HCT116 (cell line): ENCODE measurements around the gene EIF3F. TPM values are rescaled to one million over a fixed set of nuclear protein-coding genes. Genes with fewer than 3 reads are reported as not detected.

ENCODE experiments used
- ATAC-seq: fragments of 200-7000 bp; cut with Tn5 transposase; 2 replicates; pipeline ENCODE4 v1.9.1; 2020; ENCODE audit warnings: mild to moderate bottlenecking, moderate library complexity
- BruUV-seq: library from RNA; stranded (reverse); fragments of 400-500 nt; replicated peaks from 2 replicates; lab custom pipeline; 2021; lab: Mats Ljungman, UMichigan
- CTCF ChIA-PET: fragments of 300-600 bp; sonication (Branson Sonifier 250); formaldehyde crosslinking; loops from one replicate; lab custom pipeline; 2021; ENCODE audit warnings: antibody characterized with exemption; lab: Charles Lee
- POLR2A ChIA-PET: fragments of 300-600, 350-600 bp; sonication (Branson Sonifier 250); formaldehyde crosslinking; loops from one replicate; lab custom pipeline; 2021; ENCODE audit warnings: antibody characterized with exemption; lab: Charles Lee
- RAD21 ChIA-PET, 2 experiments: fragments of 300-600 bp; sonication (Branson Sonifier 250); formaldehyde crosslinking; loops; one replicate each; lab custom pipeline; 2023; ENCODE audit warnings: low total read pairs in 2 of 2; ENCODE audit not compliant: uncharacterized antibody in 2 of 2, unreplicated experiment in 2 of 2, low non-redundant PET in 1 of 2; lab: Charles Lee
- DNase-seq: peaks from one replicate; pipeline ENCODE4 v3.0.0-alpha.2; 2010; ENCODE audit warnings: low read depth, low spot score
- H2AFZ ChIP-seq: fragments of 200-600 bp; shearing (Covaris generic), sonication (generic); 2 replicates; pipeline ENCODE4 v1.6.1; 2017; ENCODE audit warnings: low read depth, mixed run types, mixed read lengths, antibody characterized with exemption, low read length; ENCODE audit not compliant: poor library complexity, severe bottlenecking
- H3K27ac ChIP-seq: 2 replicates; pipeline ENCODE4 v1.5.1; 2012; ENCODE audit warnings: low read depth, low read length
- H3K27me3 ChIP-seq: fragments of 200-600 bp; sonication (generic); 2 replicates; pipeline ENCODE4 v1.6.1; 2016; ENCODE audit warnings: mixed run types, low read length, mixed read lengths; ENCODE audit not compliant: insufficient read depth
- H3K36me3 ChIP-seq, 2 experiments: fragments of 200-500 bp in 1 of 2; fragments of 200-600 bp in 1 of 2; sonication (Bioruptor generic) in 1 of 2; sonication (generic) in 1 of 2; 2 replicates each; pipeline versions ENCODE4 v1.5.1 to v1.6.1; 2014 to 2016; ENCODE audit warnings: low read length in 2 of 2, inconsistent platforms in 1 of 2, mixed read lengths in 1 of 2, mixed run types in 1 of 2; ENCODE audit not compliant: insufficient read depth in 2 of 2, control insufficient read depth in 1 of 2
- H3K4me1 ChIP-seq, 2 experiments: fragments of 200-600 bp in 1 of 2; sonication (generic) in 1 of 2; 2 replicates each; pipeline versions ENCODE4 v1.5.1 to v1.6.1; 2012 to 2017; ENCODE audit warnings: low read length in 2 of 2, inconsistent platforms in 1 of 2, mild to moderate bottlenecking in 1 of 2, mixed read lengths in 1 of 2, mixed run types in 1 of 2, moderate library complexity in 1 of 2; ENCODE audit not compliant: insufficient read depth in 2 of 2, control insufficient read depth in 1 of 2
- H3K4me2 ChIP-seq: fragments of 200-600 bp; sonication (generic); 2 replicates; pipeline ENCODE4 v1.6.1; 2017; ENCODE audit warnings: mixed run types, low read length, mixed read lengths
- H3K4me3 ChIP-seq, 2 experiments: fragments of 200-600 bp in 1 of 2; sonication (generic) in 1 of 2; replicated peaks in 1 of 2; 2 replicates each; pipeline ENCODE4 v1.5.1; 2011 to 2016; ENCODE audit warnings: low read length in 2 of 2, control low read depth in 1 of 2, low read depth in 1 of 2, mild to moderate bottlenecking in 1 of 2, mixed read lengths in 1 of 2, mixed run types in 1 of 2
- H3K79me2 ChIP-seq: fragments of 200-600 bp; sonication (generic); 2 replicates; pipeline ENCODE4 v1.6.1; 2017; ENCODE audit warnings: mild to moderate bottlenecking, mixed run types, low read length, moderate library complexity, mixed read lengths; ENCODE audit not compliant: insufficient read depth
- H3K9ac ChIP-seq: fragments of 200-600 bp; sonication (generic); 2 replicates; pipeline ENCODE4 v1.6.1; 2016; ENCODE audit warnings: low read length, mixed read lengths
- H3K9me2 ChIP-seq: fragments of 200-600 bp; sonication (generic), shearing (Covaris generic); 2 replicates; pipeline ENCODE4 v1.6.1; 2017; ENCODE audit warnings: mixed run types, mild to moderate bottlenecking, moderate library complexity; ENCODE audit not compliant: insufficient read depth
- H3K9me3 ChIP-seq, 2 experiments: fragments of 200-500 bp in 1 of 2; fragments of 200-600 bp in 1 of 2; sonication (Bioruptor generic) in 1 of 2; sonication (generic) in 1 of 2; 2 replicates each; pipeline ENCODE4 v1.6.1; 2014 to 2017; ENCODE audit warnings: low read length in 2 of 2, mixed read lengths in 2 of 2, inconsistent platforms in 1 of 2, low read depth in 1 of 2, mild to moderate bottlenecking in 1 of 2, mixed run types in 1 of 2, moderate library complexity in 1 of 2; ENCODE audit not compliant: control insufficient read depth in 1 of 2, insufficient read depth in 1 of 2
- H4K20me1 ChIP-seq: fragments of 200-600 bp; sonication (generic), shearing (Covaris generic); 2 replicates; pipeline ENCODE4 v1.6.1; 2017; ENCODE audit warnings: mixed run types, mild to moderate bottlenecking, moderate library complexity; ENCODE audit not compliant: insufficient read depth
- CEBPB ChIP-seq: IDR thresholded peaks from 2 replicates; pipeline ENCODE4 v1.6.1; 2012; ENCODE audit warnings: low read depth
- EZH2 ChIP-seq: fragments of 200-600 bp; sonication (generic); IDR thresholded peaks from 2 replicates; pipeline ENCODE4 v1.6.1; 2017; ENCODE audit warnings: antibody characterized with exemption, mixed run types
- FOSL1 ChIP-seq: IDR thresholded peaks from 2 replicates; pipeline ENCODE4 v1.6.1; 2012; ENCODE audit warnings: low read depth
- POLR2A ChIP-seq: IDR thresholded peaks from 2 replicates; pipeline ENCODE4 v1.7.0; 2011; ENCODE audit warnings: borderline replicate concordance; ENCODE audit not compliant: insufficient read depth, insufficient read length; ENCODE audit errors: extremely low read depth
- RAD21 ChIP-seq: IDR thresholded peaks from 2 replicates; pipeline ENCODE4 v1.6.1; 2012; ENCODE audit warnings: low read depth, mild to moderate bottlenecking
- intact Hi-C: fragments of 100-400 bp; cut with micrococcal nuclease; formaldehyde crosslinking; loops from 2 replicates; pipeline ENCODE4 v1.10.0; 2022
- total RNA-seq: library from RNA; stranded (reverse); gene quantifications from one replicate; pipeline ENCODE4 v1.2.1, GENCODE V29; 2021; ENCODE audit not compliant: unreplicated experiment
- TF ChIP-seq, protein P1 (sequence below): IDR thresholded peaks from 2 replicates; pipeline ENCODE4 v1.6.1; 2011; ENCODE audit warnings: mild to moderate bottlenecking, low read length, moderate library complexity; ENCODE audit not compliant: insufficient replicate concordance; ENCODE audit errors: extremely low read depth

EIF3F gene
- total RNA-seq, 1 experiment from 2014 or later: 313 TPM

GRCh38 chr11:8031248-8032115 lies 44.3 kb downstream of the EIF3F start:
- no TSS peak for BruUV-seq
- Histone ChIP-seq H3K79me2 (no peaks in the 10 kb centered on the region), H2AFZ (no peak overlapping the region), H3K4me2 (no peak overlapping the region), H4K20me1 (no peaks in the 10 kb centered on the region), H3K4me1 (peaks cover 0 to 10% of the 10 kb centered on the region in 2 experiments; a peak in 2 of 4 replicates), H3K36me3 (no peaks in the 10 kb centered on the region), H3K9ac (no peak overlapping the region), H3K9me3 (no peaks in the 10 kb centered on the region), H3K4me3 (no peak overlapping the region), H3K27ac (no peak overlapping the region), H3K27me3 (no peaks in the 10 kb centered on the region; the same call in 1 of the 2 replicates), H3K9me2 (no peaks in the 10 kb centered on the region)
- ChIA-PET RAD21 (no interaction called here), CTCF (interaction anchor here (1.3 to 4.3 kb wide), 2 partner anchors 59 to 68 kb away, joined by 4 to 57 read pairs; no protein-coding TSS in a partner anchor), POLR2A (no interaction called here)
- DNase-seq (no peak), ATAC-seq (no peak)
- TF ChIP-seq, protein P1, sequence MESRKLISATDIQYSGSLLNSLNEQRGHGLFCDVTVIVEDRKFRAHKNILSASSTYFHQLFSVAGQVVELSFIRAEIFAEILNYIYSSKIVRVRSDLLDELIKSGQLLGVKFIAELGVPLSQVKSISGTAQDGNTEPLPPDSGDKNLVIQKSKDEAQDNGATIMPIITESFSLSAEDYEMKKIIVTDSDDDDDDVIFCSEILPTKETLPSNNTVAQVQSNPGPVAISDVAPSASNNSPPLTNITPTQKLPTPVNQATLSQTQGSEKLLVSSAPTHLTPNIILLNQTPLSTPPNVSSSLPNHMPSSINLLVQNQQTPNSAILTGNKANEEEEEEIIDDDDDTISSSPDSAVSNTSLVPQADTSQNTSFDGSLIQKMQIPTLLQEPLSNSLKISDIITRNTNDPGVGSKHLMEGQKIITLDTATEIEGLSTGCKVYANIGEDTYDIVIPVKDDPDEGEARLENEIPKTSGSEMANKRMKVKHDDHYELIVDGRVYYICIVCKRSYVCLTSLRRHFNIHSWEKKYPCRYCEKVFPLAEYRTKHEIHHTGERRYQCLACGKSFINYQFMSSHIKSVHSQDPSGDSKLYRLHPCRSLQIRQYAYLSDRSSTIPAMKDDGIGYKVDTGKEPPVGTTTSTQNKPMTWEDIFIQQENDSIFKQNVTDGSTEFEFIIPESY: no peak
- intact Hi-C loops: no loop called here

- DNase-seq (no peak), ATAC-seq (no peak)
- H3K4me1 ChIP-seq: peaks cover 0 to 10% of the 10 kb centered on the region in 2 experiments; a peak in 2 of 4 replicates
- H3K27ac ChIP-seq: no peak overlapping the region
- no peaks in the 10 kb centered on the region for H4K20me1 ChIP-seq
- ChIA-PET RAD21 (no interaction called here), CTCF (interaction anchor here (1.3 to 4.3 kb wide), 3 partner anchors 55 to 68 kb away, joined by 4 to 57 read pairs (median 12); no protein-coding TSS in a partner anchor), POLR2A (no interaction called here)
- H3K79me2 ChIP-seq: no peaks in the 10 kb centered on the region
- no peaks in the 10 kb centered on the region for H3K9me3 ChIP-seq
- H3K9me2 ChIP-seq: no peaks in the 10 kb centered on the region
- H3K9ac ChIP-seq: no peak overlapping the region
- no TSS peak for BruUV-seq
- H3K4me2 ChIP-seq: no peak overlapping the region
- intact Hi-C loops: no loop called here
- no peak overlapping the region for H3K4me3 ChIP-seq
- no peak for TF ChIP-seq RAD21
- no peak for TF ChIP-seq FOSL1
- TF ChIP-seq CEBPB: no peak
- TF ChIP-seq POLR2A: no peak
- no peak for TF ChIP-seq EZH2
- H3K36me3 ChIP-seq: no peaks in the 10 kb centered on the region
- no peaks in the 10 kb centered on the region; the same call in 1 of the 2 replicates for H3K27me3 ChIP-seq
- H2AFZ ChIP-seq: no peak overlapping the region
These were observed 45.0 kb downstream of the EIF3F start for GRCh38 chr11:8032122-8032521.
